ENCODE data around the gene AP2B1. TPM values are rescaled to one million over a fixed set of nuclear protein-coding genes. Genes with fewer than 3 reads are reported as not detected.
A peak's percentile ranks its signal among the peaks of the same experiment; 100 is the strongest.

AP2B1 gene
- total and polyA plus RNA-seq, 9 of the 15 experiments (the other 6 are each of a cell fraction or from before 2014, with no cell fraction given) = 60.1 to 287 (median 105) TPM

DNA sequence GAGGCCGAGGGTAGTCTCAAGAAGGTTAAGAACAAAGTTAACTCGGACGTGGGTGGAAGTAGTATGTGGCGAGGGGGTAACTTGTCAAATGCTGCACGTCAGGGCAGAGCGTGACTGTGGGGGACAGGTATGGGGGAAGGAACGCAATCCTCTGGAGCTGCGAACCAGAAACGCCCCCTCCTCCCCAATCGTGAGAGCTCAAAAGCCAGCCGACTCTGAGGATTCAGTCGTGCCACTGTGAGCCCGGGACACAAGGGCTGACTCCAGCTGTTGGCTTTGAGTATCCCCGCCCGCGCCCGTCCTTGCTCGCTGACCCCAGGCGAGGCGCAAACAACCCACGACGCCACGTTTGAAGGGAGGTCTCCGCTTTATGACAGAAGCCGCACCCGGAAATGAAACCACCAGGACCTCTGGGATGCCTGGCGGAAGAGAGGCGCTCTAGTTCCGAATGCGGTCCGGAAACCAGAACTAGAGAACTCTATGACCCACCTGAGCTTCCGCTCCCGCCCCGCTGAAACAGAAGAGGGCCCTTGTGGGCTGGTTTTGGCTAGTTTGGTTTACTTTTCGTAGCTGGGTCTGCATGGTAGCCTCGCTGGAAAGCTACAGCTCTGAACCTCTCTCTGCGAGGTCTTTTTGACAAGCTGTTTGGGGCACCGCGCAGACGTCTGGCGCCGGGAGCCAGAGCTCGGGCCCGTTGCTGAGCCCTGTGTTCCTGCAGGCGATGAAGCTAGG, 8.8 kb upstream of the AP2B1 start, which contains the start of gene PEX12 (continued):
- TF ChIP-seq, protein P1, sequence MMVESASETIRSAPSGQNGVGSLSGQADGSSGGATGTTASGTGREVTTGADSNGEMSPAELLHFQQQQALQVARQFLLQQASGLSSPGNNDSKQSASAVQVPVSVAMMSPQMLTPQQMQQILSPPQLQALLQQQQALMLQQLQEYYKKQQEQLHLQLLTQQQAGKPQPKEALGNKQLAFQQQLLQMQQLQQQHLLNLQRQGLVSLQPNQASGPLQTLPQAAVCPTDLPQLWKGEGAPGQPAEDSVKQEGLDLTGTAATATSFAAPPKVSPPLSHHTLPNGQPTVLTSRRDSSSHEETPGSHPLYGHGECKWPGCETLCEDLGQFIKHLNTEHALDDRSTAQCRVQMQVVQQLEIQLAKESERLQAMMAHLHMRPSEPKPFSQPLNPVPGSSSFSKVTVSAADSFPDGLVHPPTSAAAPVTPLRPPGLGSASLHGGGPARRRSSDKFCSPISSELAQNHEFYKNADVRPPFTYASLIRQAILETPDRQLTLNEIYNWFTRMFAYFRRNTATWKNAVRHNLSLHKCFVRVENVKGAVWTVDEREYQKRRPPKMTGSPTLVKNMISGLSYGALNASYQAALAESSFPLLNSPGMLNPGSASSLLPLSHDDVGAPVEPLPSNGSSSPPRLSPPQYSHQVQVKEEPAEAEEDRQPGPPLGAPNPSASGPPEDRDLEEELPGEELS (CRISPR knock-in tag; IDR thresholded peaks at IDR 0.05; ENCODE audit: borderline replicate concordance) = no peak
- TF ChIP-seq DNMT1 (IDR thresholded peaks at IDR 0.05) = peak; percentile 69; the same call in 1 of the 2 replicates
- TF ChIP-seq, protein P2, sequence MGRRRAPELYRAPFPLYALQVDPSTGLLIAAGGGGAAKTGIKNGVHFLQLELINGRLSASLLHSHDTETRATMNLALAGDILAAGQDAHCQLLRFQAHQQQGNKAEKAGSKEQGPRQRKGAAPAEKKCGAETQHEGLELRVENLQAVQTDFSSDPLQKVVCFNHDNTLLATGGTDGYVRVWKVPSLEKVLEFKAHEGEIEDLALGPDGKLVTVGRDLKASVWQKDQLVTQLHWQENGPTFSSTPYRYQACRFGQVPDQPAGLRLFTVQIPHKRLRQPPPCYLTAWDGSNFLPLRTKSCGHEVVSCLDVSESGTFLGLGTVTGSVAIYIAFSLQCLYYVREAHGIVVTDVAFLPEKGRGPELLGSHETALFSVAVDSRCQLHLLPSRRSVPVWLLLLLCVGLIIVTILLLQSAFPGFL (CRISPR knock-in tag; IDR thresholded peaks at IDR 0.05) = no peak
- TF ChIP-seq ZKSCAN1 (IDR thresholded peaks at IDR 0.05; ENCODE audit: low read depth, low read length) = peak; percentile 20; the same call in 1 of the 2 replicates
- TF ChIP-seq SIN3B (IDR thresholded peaks at IDR 0.05; ENCODE audit: low read depth) = peak; percentile 73
- no peak for TF ChIP-seq PHF21A (IDR thresholded peaks at IDR 0.05; ENCODE audit: borderline replicate concordance, low read depth)
- TF ChIP-seq TEAD1 (CRISPR knock-in tag; IDR thresholded peaks at IDR 0.05) = 0 out of 4 replicates have a peak, but pooled peaks of 1 of the 2 experiments have one; percentile 29
- no peak for TF ChIP-seq ARID2 (IDR thresholded peaks at IDR 0.05)
- TF ChIP-seq ZNF143 (CRISPR knock-in tag; IDR thresholded peaks at IDR 0.05) = no peak
- TF ChIP-seq, protein P3, sequence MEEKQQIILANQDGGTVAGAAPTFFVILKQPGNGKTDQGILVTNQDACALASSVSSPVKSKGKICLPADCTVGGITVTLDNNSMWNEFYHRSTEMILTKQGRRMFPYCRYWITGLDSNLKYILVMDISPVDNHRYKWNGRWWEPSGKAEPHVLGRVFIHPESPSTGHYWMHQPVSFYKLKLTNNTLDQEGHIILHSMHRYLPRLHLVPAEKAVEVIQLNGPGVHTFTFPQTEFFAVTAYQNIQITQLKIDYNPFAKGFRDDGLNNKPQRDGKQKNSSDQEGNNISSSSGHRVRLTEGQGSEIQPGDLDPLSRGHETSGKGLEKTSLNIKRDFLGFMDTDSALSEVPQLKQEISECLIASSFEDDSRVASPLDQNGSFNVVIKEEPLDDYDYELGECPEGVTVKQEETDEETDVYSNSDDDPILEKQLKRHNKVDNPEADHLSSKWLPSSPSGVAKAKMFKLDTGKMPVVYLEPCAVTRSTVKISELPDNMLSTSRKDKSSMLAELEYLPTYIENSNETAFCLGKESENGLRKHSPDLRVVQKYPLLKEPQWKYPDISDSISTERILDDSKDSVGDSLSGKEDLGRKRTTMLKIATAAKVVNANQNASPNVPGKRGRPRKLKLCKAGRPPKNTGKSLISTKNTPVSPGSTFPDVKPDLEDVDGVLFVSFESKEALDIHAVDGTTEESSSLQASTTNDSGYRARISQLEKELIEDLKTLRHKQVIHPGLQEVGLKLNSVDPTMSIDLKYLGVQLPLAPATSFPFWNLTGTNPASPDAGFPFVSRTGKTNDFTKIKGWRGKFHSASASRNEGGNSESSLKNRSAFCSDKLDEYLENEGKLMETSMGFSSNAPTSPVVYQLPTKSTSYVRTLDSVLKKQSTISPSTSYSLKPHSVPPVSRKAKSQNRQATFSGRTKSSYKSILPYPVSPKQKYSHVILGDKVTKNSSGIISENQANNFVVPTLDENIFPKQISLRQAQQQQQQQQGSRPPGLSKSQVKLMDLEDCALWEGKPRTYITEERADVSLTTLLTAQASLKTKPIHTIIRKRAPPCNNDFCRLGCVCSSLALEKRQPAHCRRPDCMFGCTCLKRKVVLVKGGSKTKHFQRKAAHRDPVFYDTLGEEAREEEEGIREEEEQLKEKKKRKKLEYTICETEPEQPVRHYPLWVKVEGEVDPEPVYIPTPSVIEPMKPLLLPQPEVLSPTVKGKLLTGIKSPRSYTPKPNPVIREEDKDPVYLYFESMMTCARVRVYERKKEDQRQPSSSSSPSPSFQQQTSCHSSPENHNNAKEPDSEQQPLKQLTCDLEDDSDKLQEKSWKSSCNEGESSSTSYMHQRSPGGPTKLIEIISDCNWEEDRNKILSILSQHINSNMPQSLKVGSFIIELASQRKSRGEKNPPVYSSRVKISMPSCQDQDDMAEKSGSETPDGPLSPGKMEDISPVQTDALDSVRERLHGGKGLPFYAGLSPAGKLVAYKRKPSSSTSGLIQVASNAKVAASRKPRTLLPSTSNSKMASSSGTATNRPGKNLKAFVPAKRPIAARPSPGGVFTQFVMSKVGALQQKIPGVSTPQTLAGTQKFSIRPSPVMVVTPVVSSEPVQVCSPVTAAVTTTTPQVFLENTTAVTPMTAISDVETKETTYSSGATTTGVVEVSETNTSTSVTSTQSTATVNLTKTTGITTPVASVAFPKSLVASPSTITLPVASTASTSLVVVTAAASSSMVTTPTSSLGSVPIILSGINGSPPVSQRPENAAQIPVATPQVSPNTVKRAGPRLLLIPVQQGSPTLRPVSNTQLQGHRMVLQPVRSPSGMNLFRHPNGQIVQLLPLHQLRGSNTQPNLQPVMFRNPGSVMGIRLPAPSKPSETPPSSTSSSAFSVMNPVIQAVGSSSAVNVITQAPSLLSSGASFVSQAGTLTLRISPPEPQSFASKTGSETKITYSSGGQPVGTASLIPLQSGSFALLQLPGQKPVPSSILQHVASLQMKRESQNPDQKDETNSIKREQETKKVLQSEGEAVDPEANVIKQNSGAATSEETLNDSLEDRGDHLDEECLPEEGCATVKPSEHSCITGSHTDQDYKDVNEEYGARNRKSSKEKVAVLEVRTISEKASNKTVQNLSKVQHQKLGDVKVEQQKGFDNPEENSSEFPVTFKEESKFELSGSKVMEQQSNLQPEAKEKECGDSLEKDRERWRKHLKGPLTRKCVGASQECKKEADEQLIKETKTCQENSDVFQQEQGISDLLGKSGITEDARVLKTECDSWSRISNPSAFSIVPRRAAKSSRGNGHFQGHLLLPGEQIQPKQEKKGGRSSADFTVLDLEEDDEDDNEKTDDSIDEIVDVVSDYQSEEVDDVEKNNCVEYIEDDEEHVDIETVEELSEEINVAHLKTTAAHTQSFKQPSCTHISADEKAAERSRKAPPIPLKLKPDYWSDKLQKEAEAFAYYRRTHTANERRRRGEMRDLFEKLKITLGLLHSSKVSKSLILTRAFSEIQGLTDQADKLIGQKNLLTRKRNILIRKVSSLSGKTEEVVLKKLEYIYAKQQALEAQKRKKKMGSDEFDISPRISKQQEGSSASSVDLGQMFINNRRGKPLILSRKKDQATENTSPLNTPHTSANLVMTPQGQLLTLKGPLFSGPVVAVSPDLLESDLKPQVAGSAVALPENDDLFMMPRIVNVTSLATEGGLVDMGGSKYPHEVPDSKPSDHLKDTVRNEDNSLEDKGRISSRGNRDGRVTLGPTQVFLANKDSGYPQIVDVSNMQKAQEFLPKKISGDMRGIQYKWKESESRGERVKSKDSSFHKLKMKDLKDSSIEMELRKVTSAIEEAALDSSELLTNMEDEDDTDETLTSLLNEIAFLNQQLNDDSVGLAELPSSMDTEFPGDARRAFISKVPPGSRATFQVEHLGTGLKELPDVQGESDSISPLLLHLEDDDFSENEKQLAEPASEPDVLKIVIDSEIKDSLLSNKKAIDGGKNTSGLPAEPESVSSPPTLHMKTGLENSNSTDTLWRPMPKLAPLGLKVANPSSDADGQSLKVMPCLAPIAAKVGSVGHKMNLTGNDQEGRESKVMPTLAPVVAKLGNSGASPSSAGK (IDR thresholded peaks at IDR 0.05) = no peak
- no peak for TF ChIP-seq ZNF316 (IDR thresholded peaks at IDR 0.05)
- TF ChIP-seq CCAR2 (IDR thresholded peaks at IDR 0.05; ENCODE audit: low read depth, low read length) = no peak
- TF ChIP-seq ESRRA (IDR thresholded peaks at IDR 0.05; ENCODE audit: borderline replicate concordance, low read depth) = peak; percentile 97
- no peak for TF ChIP-seq ZC3H4 (CRISPR knock-in tag; IDR thresholded peaks at IDR 0.05; ENCODE audit: borderline replicate concordance)

Measured in K562 (cell line).